Measurements from ENCODE around the gene POU5F1.

The POU5F1 gene

GRCh38 chr6:31131595-31131994, 38.9 kb downstream of the POU5F1 start:
- H3K27ac ChIP-seq = no peak overlapping the region
- no peak for TF ChIP-seq CTCF (conservative IDR thresholded peaks at IDR 0.05)

- no peak overlapping the region for H3K27ac ChIP-seq
- no peak for TF ChIP-seq CTCF (conservative IDR thresholded peaks at IDR 0.05)
These were observed 39.7 kb downstream of the POU5F1 start for GRCh38 chr6:31130751-31131150.

- TF ChIP-seq CTCF (conservative IDR thresholded peaks at IDR 0.05) = no peak
- peak overlapping the region; percentile 45 for H3K27ac ChIP-seq
These were observed 41.4 kb downstream of the POU5F1 start for GRCh38 chr6:31129130-31129529.

GRCh38 chr6:31128093-31128676, 42.3 kb downstream of the POU5F1 start:
- no peak overlapping the region for H3K27ac ChIP-seq
- TF ChIP-seq CTCF (conservative IDR thresholded peaks at IDR 0.05) = peak; percentile 91

- TF ChIP-seq CTCF (conservative IDR thresholded peaks at IDR 0.05) = no peak
- H3K27ac ChIP-seq = no peak overlapping the region
These were observed 43.9 kb downstream of the POU5F1 start for GRCh38 chr6:31126396-31127175.

- H3K27ac ChIP-seq = no peak overlapping the region
- TF ChIP-seq CTCF (conservative IDR thresholded peaks at IDR 0.05) = no peak
These were observed 44.7 kb downstream of the POU5F1 start for GRCh38 chr6:31125586-31126363.

GRCh38 chr6:31125162-31125561, 45.3 kb downstream of the POU5F1 start:
- no peak for TF ChIP-seq CTCF (conservative IDR thresholded peaks at IDR 0.05)
- H3K27ac ChIP-seq = no peak overlapping the region
